CD4-positive, alpha-beta T cell treated with Interleukin-1 beta for 1 hour (primary cell): Measurements from ENCODE around the gene NUB1.

Experiments used
- DNase-seq, 2 donors: peaks; one replicate each; pipeline ENCODE4 v3.0.0-alpha.2; 2020 to 2022

The NUB1 gene

GRCh38 chr7:151314401-151314800 is 27.2 kb upstream of the NUB1 start:
- no peak for DNase-seq

- DNase-seq, result peak; percentile 77 to 88
Measured at GRCh38 chr7:151315038-151315655, 26.5 kb upstream of the NUB1 start.

- no peak for DNase-seq
Measured at GRCh38 chr7:151316896-151317295, 24.7 kb upstream of the NUB1 start.

- no peak for DNase-seq
Measured at GRCh38 chr7:151317936-151318335, 23.7 kb upstream of the NUB1 start.

GRCh38 chr7:151319189-151319588 is 22.4 kb upstream of the NUB1 start:
- no peak for DNase-seq

GRCh38 chr7:151320263-151320845 is 21.3 kb upstream of the NUB1 start:
- no peak for DNase-seq

- no peak for DNase-seq
Measured at GRCh38 chr7:151321341-151321740, 20.3 kb upstream of the NUB1 start.

- no peak for DNase-seq
Measured at GRCh38 chr7:151322906-151323305, 18.7 kb upstream of the NUB1 start.

GRCh38 chr7:151327022-151327421 is 14.6 kb upstream of the NUB1 start:
- DNase-seq, result no peak

GRCh38 chr7:151327659-151328058 is 14.0 kb upstream of the NUB1 start:
- no peak for DNase-seq

GRCh38 chr7:151330181-151330580 is 11.4 kb upstream of the NUB1 start:
- no peak for DNase-seq

GRCh38 chr7:151330661-151331060 is 11.0 kb upstream of the NUB1 start:
- no peak for DNase-seq

- DNase-seq, result no peak
Measured at GRCh38 chr7:151334628-151335027, 7.0 kb upstream of the NUB1 start.

GRCh38 chr7:151336027-151336708 is 5.4 kb upstream of the NUB1 start:
- DNase-seq, result no peak

GRCh38 chr7:151337346-151337745 is 4.3 kb upstream of the NUB1 start:
- DNase-seq, result no peak

GRCh38 chr7:151338809-151339208 is 2.8 kb upstream of the NUB1 start:
- no peak for DNase-seq

GRCh38 chr7:151339651-151340382 is 1.8 kb upstream of the NUB1 start:
- DNase-seq, result peak in 1 of 2 donors; percentile 35

GRCh38 chr7:151340794-151341356 is 737 bp upstream of the NUB1 start:
- DNase-seq, result no peak

- DNase-seq, result peak in 1 of 2 donors; percentile 51
Measured at GRCh38 chr7:151342102-151342646, 562 bp downstream of the NUB1 start.

GRCh38 chr7:151342811-151343210 is 1.2 kb downstream of the NUB1 start:
- no peak for DNase-seq

- DNase-seq, result no peak
Measured at GRCh38 chr7:151343516-151343915, 1.9 kb downstream of the NUB1 start.

- DNase-seq, result no peak
Measured at GRCh38 chr7:151345576-151346469, 4.2 kb downstream of the NUB1 start.
